Measurements from ENCODE around the gene LATS1.

Gene LATS1

GRCh38 chr6:149711711-149712110 is 6.2 kb downstream of the LATS1 start:
- no peak overlapping the region for H3K4me3 ChIP-seq (ENCODE audit: low read depth, low read length)
- no peak for TF ChIP-seq CTCF (conservative IDR thresholded peaks at IDR 0.05; ENCODE audit: low read depth, low read length)
- DNase-seq (ENCODE audit: low read depth): no peak

- H3K4me3 ChIP-seq (ENCODE audit: low read depth, low read length): no peak overlapping the region
- no peak for DNase-seq (ENCODE audit: low read depth)
- no peak for TF ChIP-seq CTCF (conservative IDR thresholded peaks at IDR 0.05; ENCODE audit: low read depth, low read length)
Measured at GRCh38 chr6:149701714-149702113, 16.2 kb downstream of the LATS1 start.

- no peak for DNase-seq (ENCODE audit: low read depth)
- H3K4me3 ChIP-seq (ENCODE audit: low read depth, low read length): no peak overlapping the region
- TF ChIP-seq CTCF (conservative IDR thresholded peaks at IDR 0.05; ENCODE audit: low read depth, low read length): no peak
Measured at GRCh38 chr6:149699150-149699549, 18.8 kb downstream of the LATS1 start.

GRCh38 chr6:149698175-149698574 is 19.7 kb downstream of the LATS1 start:
- TF ChIP-seq CTCF (conservative IDR thresholded peaks at IDR 0.05; ENCODE audit: low read depth, low read length): no peak
- H3K4me3 ChIP-seq (ENCODE audit: low read depth, low read length): no peak overlapping the region
- no peak for DNase-seq (ENCODE audit: low read depth)

- DNase-seq (ENCODE audit: low read depth): peak; percentile 46
- TF ChIP-seq CTCF (conservative IDR thresholded peaks at IDR 0.05; ENCODE audit: low read depth, low read length): no peak
- no peak overlapping the region for H3K4me3 ChIP-seq (ENCODE audit: low read depth, low read length)
Measured at GRCh38 chr6:149696901-149697300, 21.0 kb downstream of the LATS1 start.

GRCh38 chr6:149694921-149695320 is 23.0 kb downstream of the LATS1 start:
- no peak overlapping the region for H3K4me3 ChIP-seq (ENCODE audit: low read depth, low read length)
- TF ChIP-seq CTCF (conservative IDR thresholded peaks at IDR 0.05; ENCODE audit: low read depth, low read length): no peak
- no peak for DNase-seq (ENCODE audit: low read depth)

GRCh38 chr6:149691201-149691600 is 26.7 kb downstream of the LATS1 start:
- no peak for DNase-seq (ENCODE audit: low read depth)
- H3K4me3 ChIP-seq (ENCODE audit: low read depth, low read length): no peak overlapping the region
- TF ChIP-seq CTCF (conservative IDR thresholded peaks at IDR 0.05; ENCODE audit: low read depth, low read length): no peak

Data from choroid plexus epithelial cell (primary cell).